Ishikawa (cell line): ENCODE data around the gene PLCB4.

Source experiments
- CREB1 ChIP-seq: IDR thresholded peaks from 2 replicates; pipeline ENCODE4 v1.6.1; 2012; ENCODE audit warnings: low read depth
- EP300 ChIP-seq: IDR thresholded peaks from 2 replicates; pipeline ENCODE4 v1.6.1; 2012; ENCODE audit warnings: borderline replicate concordance
- FOXM1 ChIP-seq: IDR thresholded peaks from 2 replicates; pipeline ENCODE4 v1.6.1; 2012; ENCODE audit warnings: low read depth, borderline replicate concordance
- TF ChIP-seq, protein P1 (sequence below): IDR thresholded peaks from 2 replicates; pipeline ENCODE4 v1.6.1; 2012; ENCODE audit warnings: low read depth, mild to moderate bottlenecking

GRCh38 chr20:9403448-9403847 lies 334.6 kb downstream of the PLCB4 start:
- TF ChIP-seq, protein P1, sequence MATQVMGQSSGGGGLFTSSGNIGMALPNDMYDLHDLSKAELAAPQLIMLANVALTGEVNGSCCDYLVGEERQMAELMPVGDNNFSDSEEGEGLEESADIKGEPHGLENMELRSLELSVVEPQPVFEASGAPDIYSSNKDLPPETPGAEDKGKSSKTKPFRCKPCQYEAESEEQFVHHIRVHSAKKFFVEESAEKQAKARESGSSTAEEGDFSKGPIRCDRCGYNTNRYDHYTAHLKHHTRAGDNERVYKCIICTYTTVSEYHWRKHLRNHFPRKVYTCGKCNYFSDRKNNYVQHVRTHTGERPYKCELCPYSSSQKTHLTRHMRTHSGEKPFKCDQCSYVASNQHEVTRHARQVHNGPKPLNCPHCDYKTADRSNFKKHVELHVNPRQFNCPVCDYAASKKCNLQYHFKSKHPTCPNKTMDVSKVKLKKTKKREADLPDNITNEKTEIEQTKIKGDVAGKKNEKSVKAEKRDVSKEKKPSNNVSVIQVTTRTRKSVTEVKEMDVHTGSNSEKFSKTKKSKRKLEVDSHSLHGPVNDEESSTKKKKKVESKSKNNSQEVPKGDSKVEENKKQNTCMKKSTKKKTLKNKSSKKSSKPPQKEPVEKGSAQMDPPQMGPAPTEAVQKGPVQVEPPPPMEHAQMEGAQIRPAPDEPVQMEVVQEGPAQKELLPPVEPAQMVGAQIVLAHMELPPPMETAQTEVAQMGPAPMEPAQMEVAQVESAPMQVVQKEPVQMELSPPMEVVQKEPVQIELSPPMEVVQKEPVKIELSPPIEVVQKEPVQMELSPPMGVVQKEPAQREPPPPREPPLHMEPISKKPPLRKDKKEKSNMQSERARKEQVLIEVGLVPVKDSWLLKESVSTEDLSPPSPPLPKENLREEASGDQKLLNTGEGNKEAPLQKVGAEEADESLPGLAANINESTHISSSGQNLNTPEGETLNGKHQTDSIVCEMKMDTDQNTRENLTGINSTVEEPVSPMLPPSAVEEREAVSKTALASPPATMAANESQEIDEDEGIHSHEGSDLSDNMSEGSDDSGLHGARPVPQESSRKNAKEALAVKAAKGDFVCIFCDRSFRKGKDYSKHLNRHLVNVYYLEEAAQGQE, result no peak
- TF ChIP-seq FOXM1 (no peak), EP300 (no peak), CREB1 (no peak)
